Endometrial microvascular endothelial cells (primary cell): Measurements from ENCODE around the gene MEPCE. TPM values are rescaled to one million over a fixed set of nuclear protein-coding genes. Genes with fewer than 3 reads are reported as not detected.
"Not testable (repeated sequence)": the region's sequence is repeated elsewhere in the genome, so short reads cannot be mapped to it uniquely, and the experiment has no call there.

Source experiments
- in situ Hi-C: cut with HindIII; loops from 2 replicates; pipeline ENCODE4 v1.10.0; 2017; ENCODE audit warnings: low sequenced_read_pairs, low pct_unique_long_range_greater_than_20kb; ENCODE audit errors: inconsistent ontology term
- total RNA-seq: library from RNA; depleted of rRNA; stranded (reverse); fragments of >200 nt; gene quantifications from one replicate; pipeline ENCODE4 v1.2.3, GENCODE V29; 2015; ENCODE audit errors: inconsistent ontology term

MEPCE gene
- total RNA-seq = 45.5 TPM

DNA sequence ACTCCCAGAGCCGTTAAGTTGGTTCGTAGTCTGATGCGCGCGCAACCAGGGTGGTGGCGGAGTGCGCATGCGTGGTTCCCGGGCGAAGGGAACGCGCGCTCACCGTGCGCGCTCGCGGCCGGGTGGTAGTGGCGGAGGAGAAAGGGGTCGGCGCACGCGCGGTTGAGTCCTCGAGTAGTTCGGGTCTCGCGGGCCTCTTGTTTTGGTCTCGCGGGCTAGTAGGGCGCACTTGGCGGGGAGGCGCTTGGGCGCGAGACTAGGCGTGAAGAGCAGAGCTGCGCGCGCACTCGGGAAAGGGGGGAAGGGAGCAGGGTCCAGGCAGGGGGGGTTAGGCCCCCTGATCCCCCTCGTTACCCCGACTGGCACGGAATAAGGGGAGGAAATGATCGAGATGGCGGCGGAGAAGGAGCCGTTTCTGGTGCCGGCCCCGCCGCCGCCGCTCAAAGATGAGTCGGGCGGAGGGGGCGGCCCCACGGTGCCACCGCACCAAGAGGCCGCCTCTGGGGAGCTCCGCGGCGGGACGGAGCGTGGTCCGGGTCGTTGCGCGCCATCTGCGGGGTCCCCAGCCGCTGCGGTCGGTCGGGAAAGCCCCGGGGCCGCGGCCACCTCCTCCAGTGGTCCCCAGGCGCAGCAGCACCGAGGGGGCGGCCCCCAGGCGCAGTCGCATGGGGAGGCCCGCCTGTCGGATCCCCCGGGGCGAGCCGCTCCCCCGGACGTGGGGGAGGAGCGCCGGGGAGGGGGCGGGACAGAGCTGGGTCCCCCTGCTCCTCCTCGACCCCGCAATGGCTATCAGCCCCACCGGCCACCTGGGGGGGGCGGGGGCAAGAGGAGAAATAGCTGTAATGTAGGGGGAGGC is at the start of gene MEPCE:
TSS of gene MEPCE (plus strand) at position 195 of the 856 bp plus-strand sequence. CDS start at position 383, 188 bp downstream.
- in situ Hi-C loops = no loop called here

- in situ Hi-C loops = no loop called here
Measured at GRCh38 chr7:100380196-100380595, 49.4 kb upstream of the MEPCE start.

GRCh38 chr7:100381531-100382233 is 47.9 kb upstream of the MEPCE start:
- in situ Hi-C loops = not testable (repeated sequence)

DNA sequence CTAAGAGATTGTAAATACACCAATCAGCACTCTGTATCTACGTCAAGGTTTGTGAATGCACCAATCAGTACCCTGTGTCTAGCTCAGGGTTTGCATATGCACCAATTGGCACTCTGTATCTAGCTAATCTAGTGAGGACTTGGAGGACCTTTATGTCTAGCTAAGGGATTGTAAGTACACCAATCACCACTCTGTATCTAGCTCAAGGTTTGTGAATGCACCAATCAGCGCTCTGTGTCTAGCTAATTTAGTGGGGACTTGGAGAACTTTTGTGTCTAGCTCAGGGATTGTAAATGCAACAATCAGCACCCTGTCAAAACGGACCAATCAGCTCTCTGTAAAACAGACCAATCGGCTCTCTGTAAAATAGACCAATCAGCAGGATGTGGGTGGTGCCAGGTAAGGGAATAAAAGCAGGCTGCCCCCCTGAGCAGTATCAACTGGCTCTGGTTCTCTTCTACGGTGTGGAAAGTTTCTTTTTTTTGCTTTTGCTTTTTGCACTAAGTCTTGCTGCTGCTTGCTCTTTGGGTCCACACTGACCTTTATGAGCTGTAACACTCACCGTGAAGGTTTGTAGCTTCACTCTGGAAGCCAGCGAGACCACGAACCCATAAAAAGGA is 47.3 kb upstream of the MEPCE start:
- in situ Hi-C loops = not testable (repeated sequence)

DNA sequence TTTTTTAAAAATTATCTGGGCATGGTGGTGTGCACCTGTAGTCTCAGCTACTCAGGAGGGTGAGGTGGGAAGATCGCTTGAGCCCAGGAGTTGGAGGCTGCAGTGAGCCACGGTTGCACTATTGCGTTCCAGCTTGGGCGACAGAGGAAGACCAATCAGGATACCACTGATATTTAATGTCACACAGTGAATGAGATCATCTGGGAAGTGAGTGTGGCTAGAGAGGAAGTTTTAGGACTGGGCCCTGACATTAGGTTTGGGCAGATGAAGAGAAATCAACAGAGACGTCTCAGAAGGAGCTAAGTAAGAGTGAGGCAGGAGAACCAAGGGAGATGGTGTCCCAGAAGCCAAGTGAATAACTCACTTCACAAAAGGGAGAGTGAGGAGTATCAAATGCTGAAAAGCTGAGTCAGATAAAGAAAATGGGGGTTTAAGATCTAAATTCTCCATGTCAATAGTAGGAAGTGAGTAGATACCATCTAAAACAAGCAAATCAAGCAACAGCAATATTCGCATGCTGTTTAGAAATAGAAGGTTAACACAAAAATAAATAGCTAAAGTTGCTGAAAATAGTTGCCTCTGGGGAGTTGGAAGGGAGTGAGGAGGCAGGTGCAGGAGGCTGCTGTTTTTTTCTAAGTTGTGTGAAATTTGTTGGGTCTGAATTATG is 44.9 kb upstream of the MEPCE start:
- in situ Hi-C loops = no loop called here

DNA sequence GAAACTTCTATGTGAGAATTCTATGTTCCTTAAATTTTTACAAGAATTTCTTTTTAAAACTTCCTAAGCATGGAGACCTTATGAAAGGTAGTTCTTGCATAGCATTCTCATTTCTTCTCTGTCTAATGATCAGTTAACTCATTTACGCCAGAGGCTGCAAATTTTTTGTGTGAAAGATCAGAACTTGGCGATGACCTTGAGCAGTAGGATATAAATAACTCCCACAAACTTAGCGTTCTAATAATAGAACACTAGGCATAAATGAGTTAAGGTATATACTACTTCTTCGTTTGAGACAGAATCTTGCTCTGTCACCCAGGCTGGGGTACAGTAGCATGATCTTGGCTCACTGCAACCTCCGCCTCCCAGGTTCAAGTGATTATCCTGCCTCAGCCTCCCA is 42.7 kb upstream of the MEPCE start:
- in situ Hi-C loops = no loop called here

DNA sequence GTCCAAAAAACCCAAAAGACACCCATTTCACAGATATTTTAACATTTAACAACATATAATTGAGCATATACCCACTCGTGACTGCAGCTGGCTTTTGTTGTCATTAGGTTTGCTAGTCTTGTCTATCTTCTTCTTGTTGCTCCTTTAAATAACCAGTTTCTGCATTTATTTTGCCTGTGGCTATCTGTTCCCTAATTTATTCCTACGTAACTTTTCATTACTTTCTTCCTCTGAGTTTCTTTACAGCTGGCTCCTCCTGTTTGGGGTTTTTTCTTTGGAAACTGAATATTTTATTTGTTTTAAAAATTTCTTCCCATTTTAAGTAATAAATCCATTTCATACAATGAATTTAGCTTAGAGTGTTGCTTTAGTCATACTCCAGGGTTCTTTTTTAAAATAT is 41.9 kb upstream of the MEPCE start:
- in situ Hi-C loops = no loop called here

- in situ Hi-C loops = no loop called here
Measured at GRCh38 chr7:100389437-100390088, 40.1 kb upstream of the MEPCE start.

DNA sequence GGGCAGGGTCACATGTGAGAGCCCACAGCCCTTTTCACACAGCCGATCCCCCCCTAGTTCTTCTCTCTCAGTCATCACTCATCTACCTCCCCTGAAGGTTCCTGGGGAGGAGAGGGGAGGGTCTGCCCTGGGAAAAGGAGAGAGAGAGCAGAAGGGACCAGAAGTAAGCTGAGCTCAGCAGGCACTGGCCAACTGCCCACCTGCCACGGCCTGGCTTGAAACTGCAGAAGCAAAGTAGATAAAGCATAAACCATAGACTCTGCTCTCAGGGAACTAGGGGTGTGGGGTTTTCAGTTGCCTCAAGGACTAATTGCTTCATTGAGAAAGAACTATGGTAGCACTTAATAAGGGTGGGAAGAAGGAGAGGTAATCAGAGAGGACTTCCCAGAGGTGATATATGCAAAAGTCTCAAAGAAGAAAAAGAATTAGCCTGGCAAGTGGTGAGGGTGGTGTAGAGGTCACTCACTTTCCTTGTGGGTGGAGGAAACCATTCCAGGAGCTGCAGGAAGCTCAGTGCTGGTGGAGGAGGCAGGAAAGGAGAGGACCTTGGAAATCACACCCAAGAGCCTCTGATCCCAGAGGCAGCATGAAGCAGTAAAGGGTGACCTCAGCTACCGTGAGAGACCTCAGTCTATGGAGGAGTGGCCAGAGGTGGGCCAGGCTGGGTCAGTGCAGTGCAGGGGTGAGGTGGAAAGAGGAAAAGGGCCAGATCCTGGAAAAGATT is 39.2 kb upstream of the MEPCE start:
- in situ Hi-C loops = no loop called here

DNA sequence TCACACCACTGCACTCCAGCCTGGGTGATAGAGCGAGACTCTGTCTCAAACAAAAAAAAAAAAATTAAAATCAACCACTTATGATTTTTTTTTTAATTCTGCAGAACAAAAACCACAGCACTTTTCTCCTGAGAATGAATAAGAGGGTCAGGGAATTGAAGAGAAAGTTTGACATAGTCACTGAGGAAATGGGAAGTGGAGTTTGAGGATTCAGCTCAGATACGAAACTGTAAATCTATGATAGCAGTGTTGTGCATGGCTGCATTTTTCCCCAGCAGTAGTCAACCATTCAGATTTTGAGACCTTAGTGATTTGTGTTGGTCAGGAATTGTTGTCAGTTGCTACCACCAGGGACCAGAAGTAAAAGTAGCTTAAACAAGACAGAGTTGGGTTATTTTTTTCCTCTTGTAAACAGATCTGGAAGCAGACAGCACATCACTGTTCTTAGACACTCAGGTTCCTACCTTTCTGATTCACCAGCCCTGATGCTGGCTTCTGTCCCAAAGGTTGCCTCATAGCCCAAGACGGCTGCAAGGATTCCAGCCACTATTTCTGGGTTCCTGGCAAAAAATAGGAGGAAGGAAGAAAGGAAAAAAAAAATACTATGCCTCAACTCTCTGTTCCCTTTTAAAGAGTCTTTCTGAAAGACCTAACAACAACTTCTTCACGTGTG is 36.3 kb upstream of the MEPCE start:
- in situ Hi-C loops = no loop called here

DNA sequence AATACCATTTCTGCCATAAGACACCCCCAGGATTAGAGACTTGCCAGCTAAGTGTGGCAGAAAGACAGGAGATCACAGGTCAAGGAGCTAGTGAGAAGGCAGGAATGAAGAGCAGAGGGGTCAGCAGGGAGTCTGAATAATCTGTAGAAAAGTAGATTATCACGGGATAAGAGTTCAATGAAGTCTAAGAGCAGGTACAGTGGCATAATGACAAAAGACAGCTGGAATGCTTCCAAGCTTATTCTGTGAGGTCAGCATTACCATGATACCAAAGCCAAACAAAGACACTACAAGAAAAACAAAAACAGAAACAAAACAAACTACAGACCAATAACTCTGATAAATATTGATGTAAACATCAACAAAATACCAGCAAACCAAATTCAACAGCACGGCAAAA is 35.6 kb upstream of the MEPCE start:
- in situ Hi-C loops = no loop called here

DNA sequence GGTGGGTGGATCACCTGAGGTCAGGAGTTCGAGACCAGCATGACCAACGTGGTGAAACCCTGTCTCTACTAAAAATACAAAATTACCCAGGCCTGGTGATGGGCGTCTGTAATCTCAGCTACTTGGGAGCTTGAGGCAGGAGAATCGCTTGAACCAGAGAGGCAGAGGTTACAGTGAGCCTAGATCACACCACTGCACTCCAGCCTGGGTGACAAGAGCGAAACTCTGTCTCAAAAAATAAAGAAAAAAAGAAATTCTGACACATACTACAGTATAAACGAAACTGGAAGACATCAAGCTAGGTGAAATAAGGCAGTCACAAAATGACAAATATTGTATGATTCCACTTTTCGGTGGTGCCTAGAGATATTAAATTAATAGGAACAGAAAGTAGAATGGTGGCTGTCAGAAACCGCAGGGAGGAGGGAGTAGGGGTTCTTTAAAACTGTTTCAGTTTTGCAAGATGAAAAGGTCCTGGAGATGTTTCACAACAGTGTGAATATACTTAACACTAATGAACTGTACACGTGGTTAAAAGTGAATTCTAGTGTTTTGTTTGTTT is 33.1 kb upstream of the MEPCE start:
- in situ Hi-C loops = no loop called here

DNA sequence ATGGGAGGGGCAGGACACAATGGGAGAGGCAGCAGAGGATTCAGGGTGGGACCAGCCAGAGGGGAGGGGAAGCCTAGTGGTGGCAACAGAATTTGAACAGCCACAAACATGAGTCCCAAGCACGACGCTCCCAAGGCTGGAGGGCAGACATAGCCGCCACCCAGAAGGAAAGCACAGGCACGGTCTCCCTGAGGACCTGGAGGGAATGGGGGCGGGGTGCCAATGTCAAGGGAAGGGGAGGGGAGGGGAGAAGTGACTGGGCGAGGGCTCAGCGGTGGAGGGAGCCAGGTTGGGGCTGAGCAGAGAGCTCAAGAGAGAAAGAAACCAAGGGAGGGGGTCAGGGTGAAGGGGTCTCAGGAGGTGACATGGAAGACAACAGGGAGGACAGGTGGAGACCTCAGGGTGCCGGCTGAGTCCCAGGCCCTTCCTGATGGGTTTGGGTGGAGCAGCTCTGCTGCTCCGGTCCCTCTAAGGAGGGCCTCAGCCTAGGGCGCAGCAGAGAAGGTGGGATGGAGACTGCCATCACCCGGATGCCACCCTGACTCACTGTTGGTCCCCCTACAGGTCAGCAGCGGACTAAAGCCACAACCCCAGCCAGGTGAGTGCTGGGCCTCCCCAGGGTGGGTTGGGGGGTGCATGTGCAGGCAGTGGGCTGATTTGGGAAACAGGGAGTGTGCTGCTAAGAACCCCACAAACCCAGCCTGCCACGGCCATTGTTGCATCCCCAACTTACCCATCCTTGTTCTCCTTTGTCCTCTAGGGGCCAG is 32.1 kb upstream of the MEPCE start:
- in situ Hi-C loops = no loop called here

DNA sequence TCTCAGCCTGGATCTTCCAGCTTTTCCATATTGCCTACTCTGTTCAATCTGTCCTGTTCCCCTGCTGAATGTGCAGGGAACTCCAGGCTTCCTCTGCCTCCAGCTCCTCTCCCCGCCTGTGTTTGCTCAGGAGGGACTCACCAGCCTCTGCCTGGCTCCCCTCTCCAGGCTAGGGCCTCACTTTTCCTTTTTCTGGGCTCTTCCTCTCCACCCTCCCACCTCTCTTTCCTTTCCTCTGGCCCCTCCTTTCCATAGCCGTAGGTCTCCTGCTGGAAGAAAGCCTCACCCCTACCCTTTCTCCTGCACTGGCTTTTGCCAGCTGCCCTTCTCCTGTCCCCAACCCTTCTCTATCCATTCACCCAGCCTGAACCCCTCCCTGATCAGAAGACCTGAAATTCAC is 31.4 kb upstream of the MEPCE start:
- in situ Hi-C loops = no loop called here

- in situ Hi-C loops = no loop called here
Measured at GRCh38 chr7:100400041-100400440, 29.6 kb upstream of the MEPCE start.

GRCh38 chr7:100400656-100401055 is 29.0 kb upstream of the MEPCE start:
- in situ Hi-C loops = no loop called here

DNA sequence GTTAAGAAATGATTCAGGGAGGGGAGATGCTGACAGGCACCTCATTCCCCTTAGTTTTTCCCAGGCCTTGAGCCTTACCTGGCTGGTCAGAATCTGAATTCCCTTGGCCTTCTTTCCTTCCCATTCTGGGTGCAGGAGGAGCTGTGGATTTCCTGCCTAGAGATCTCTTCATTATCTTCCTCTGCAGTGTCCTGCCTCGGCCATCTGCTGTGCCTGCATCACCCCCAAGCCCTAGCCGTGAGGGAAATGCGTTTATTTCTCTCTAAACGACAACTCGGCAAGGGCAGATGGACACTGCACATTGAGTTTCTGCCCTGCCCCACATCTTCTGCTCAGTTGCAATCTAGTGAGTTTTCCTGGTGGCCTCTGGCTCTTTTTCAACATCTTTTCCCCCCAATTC is 27.8 kb upstream of the MEPCE start:
- in situ Hi-C loops = no loop called here
